ENCODE measurements around the gene RPL39L. TPM values are rescaled to one million over a fixed set of nuclear protein-coding genes. Genes with fewer than 3 reads are reported as not detected.
A peak's percentile ranks its signal among the peaks of the same experiment; 100 is the strongest.

The RPL39L gene
- total RNA-seq, 1 experiment from 2014 or later: 37.7 TPM

- H3K4me1 ChIP-seq (ENCODE audit: control insufficient read depth, insufficient read depth, low read length): no peaks in the 10 kb centered on the region
- no TSS peak for BruUV-seq (replicated peaks)
- ChIA-PET POLR2A (interaction anchor here (0.6 to 1.1 kb wide), 4 partner anchors 28 to 551 kb away, joined by 3 to 8 read pairs (median 4); no protein-coding TSS in a partner anchor), CTCF (interaction anchor here (0.6 to 2.1 kb wide), 23 partner anchors 18 to 1928 kb away, joined by 3 to 28 read pairs (median 4); partner anchors contain the start of gene RPL39L)
- H3K27ac ChIP-seq (ENCODE audit: low read length): no peak overlapping the region
- H3K27me3 ChIP-seq (ENCODE audit: control insufficient read depth, insufficient read depth, low read length): peaks cover 9% of the 10 kb centered on the region; the same call in 1 of the 2 replicates
- peak; percentile 84 for TF ChIP-seq CTCF (IDR thresholded peaks at IDR 0.05)
- no peak for TF ChIP-seq SIN3A (IDR thresholded peaks at IDR 0.05; ENCODE audit: borderline replicate concordance, insufficient read depth, low read depth, low read length)
- ATAC-seq (peak; percentile 74; the same call in 1 of the 2 replicates), DNase-seq (ENCODE audit: low read depth, low spot score) (peak; percentile 25)
- H3K4me3 ChIP-seq (ENCODE audit: low read depth in 2 of 2, low read length in 2 of 2): no peak overlapping the region
- H3K36me3 ChIP-seq (ENCODE audit: control insufficient read depth, insufficient read depth, low read length): no peaks in the 10 kb centered on the region
- in situ Hi-C loops (cut with HindIII; ENCODE audit: low pct_unique_long_range_greater_than_20kb, low sequenced_read_pairs): no loop called here
- intact Hi-C loops (cut with micrococcal nuclease; ENCODE audit: unreplicated experiment): loop anchor here (1.0 to 5.0 kb wide), 2 partner anchors 53 to 316 kb away; no protein-coding TSS in a partner anchor
- H3K9me3 ChIP-seq (ENCODE audit: control insufficient read depth, insufficient read depth, low read depth, low read length): no peaks in the 10 kb centered on the region
Observed at GRCh38 chr3:187165144-187165543, 25.8 kb upstream of the RPL39L start.

- TF ChIP-seq SIN3A (IDR thresholded peaks at IDR 0.05; ENCODE audit: borderline replicate concordance, insufficient read depth, low read depth, low read length) (no peak), CTCF (IDR thresholded peaks at IDR 0.05) (0 out of 2 replicates have a peak, but pooled peaks have one; percentile 7)
- intact Hi-C loops (cut with micrococcal nuclease; ENCODE audit: unreplicated experiment): no loop called here
- CTCF ChIA-PET: interaction anchor here (0.7 kb wide), 1 partner anchor 313 kb away, joined by 3 read pairs; no protein-coding TSS in a partner anchor
- in situ Hi-C loops (cut with HindIII; ENCODE audit: low pct_unique_long_range_greater_than_20kb, low sequenced_read_pairs): no loop called here
- POLR2A ChIA-PET: no interaction called here
- BruUV-seq (replicated peaks): no TSS peak
- H3K27me3 ChIP-seq (ENCODE audit: control insufficient read depth, insufficient read depth, low read length): peaks cover 9% of the 10 kb centered on the region; the same call in 1 of the 2 replicates
- peaks cover 4% of the 10 kb centered on the region; the same call in 1 of the 2 replicates for H3K9me3 ChIP-seq (ENCODE audit: control insufficient read depth, insufficient read depth, low read depth, low read length)
- H3K4me3 ChIP-seq (ENCODE audit: low read depth in 2 of 2, low read length in 2 of 2): no peak overlapping the region
- no peak for DNase-seq (ENCODE audit: low read depth, low spot score)
- H3K27ac ChIP-seq (ENCODE audit: low read length): no peak overlapping the region
- H3K36me3 ChIP-seq (ENCODE audit: control insufficient read depth, insufficient read depth, low read length): no peaks in the 10 kb centered on the region
- no peak for ATAC-seq
- H3K4me1 ChIP-seq (ENCODE audit: control insufficient read depth, insufficient read depth, low read length): no peaks in the 10 kb centered on the region
Observed at GRCh38 chr3:187162265-187162953, 23.1 kb upstream of the RPL39L start.

GRCh38 chr3:187161556-187161955, 22.3 kb upstream of the RPL39L start:
- in situ Hi-C loops (cut with HindIII; ENCODE audit: low pct_unique_long_range_greater_than_20kb, low sequenced_read_pairs): no loop called here
- no peak overlapping the region for H3K4me3 ChIP-seq (ENCODE audit: low read depth in 2 of 2, low read length in 2 of 2)

More at GRCh38 chr3:187161556-187161955, 22.3 kb upstream of the RPL39L start:
- TF ChIP-seq REST (IDR thresholded peaks at IDR 0.05; ENCODE audit: insufficient read depth in 1 of 2, low read depth in 2 of 2, low read length in 1 of 2) (no peak), CTCF (IDR thresholded peaks at IDR 0.05) (no peak), SIN3A (IDR thresholded peaks at IDR 0.05; ENCODE audit: borderline replicate concordance, insufficient read depth, low read depth, low read length) (no peak), POLR2AphosphoS5 (IDR thresholded peaks at IDR 0.05; ENCODE audit: low read depth, low read length) (no peak), TCF7L2 (IDR thresholded peaks at IDR 0.05; ENCODE audit: low read depth, low read length) (no peak)
- ATAC-seq: no peak
- DNase-seq (ENCODE audit: low read depth, low spot score): no peak
- intact Hi-C loops (cut with micrococcal nuclease; ENCODE audit: unreplicated experiment): no loop called here
- Histone ChIP-seq H3K27me3 (ENCODE audit: control insufficient read depth, insufficient read depth, low read length) (peaks cover 9% of the 10 kb centered on the region; the same call in 1 of the 2 replicates), H3K4me1 (ENCODE audit: control insufficient read depth, insufficient read depth, low read length) (no peaks in the 10 kb centered on the region), H3K9me3 (ENCODE audit: control insufficient read depth, insufficient read depth, low read depth, low read length) (peaks cover 4% of the 10 kb centered on the region; the same call in 1 of the 2 replicates), H3K27ac (ENCODE audit: low read length) (no peak overlapping the region), H3K36me3 (ENCODE audit: control insufficient read depth, insufficient read depth, low read length) (no peaks in the 10 kb centered on the region)
- ChIA-PET CTCF (no interaction called here), POLR2A (no interaction called here)
- BruUV-seq (replicated peaks): no TSS peak

All from Panc1 (cell line).